Measurements from ENCODE around the gene FRMPD4.

DNA sequence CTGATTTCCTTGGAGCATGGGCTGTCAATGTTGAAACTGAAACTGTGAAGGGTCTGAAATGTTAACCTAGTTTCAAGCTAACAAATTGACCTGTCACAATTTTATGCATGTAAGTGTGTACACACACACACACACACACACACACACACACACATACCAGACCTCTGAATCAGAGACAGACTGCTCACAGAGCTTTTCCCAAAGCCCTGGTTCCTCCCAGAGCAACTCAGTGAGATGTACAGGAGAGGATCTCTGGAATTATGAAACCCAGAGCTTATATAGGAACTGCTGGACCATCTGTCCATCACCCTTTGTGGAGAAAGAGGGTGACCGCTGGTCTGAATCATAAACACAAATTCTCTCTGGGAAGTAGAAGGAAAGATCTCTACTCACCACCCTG, 424.8 kb downstream of the FRMPD4 start:
- TF ChIP-seq, protein P1, sequence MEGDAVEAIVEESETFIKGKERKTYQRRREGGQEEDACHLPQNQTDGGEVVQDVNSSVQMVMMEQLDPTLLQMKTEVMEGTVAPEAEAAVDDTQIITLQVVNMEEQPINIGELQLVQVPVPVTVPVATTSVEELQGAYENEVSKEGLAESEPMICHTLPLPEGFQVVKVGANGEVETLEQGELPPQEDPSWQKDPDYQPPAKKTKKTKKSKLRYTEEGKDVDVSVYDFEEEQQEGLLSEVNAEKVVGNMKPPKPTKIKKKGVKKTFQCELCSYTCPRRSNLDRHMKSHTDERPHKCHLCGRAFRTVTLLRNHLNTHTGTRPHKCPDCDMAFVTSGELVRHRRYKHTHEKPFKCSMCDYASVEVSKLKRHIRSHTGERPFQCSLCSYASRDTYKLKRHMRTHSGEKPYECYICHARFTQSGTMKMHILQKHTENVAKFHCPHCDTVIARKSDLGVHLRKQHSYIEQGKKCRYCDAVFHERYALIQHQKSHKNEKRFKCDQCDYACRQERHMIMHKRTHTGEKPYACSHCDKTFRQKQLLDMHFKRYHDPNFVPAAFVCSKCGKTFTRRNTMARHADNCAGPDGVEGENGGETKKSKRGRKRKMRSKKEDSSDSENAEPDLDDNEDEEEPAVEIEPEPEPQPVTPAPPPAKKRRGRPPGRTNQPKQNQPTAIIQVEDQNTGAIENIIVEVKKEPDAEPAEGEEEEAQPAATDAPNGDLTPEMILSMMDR (IDR thresholded peaks at IDR 0.05) = no peak
- TF ChIP-seq POLR2A (IDR thresholded peaks at IDR 0.05) (no peak), EP300 (IDR thresholded peaks at IDR 0.05) (no peak)

Data from tibial nerve (tissue), 4 donors.